ENCODE measurements around the gene MCL1.

MCL1 gene

GRCh38 chr1:150558303-150558704, 21.1 kb downstream of the MCL1 start:
- no peak for ATAC-seq
- no peaks in the 10 kb centered on the region for H3K9me3 Mint-ChIP-seq
- peaks cover 32% of the 10 kb centered on the region for H3K36me3 Mint-ChIP-seq
- no peak overlapping the region for H3K4me3 Mint-ChIP-seq
- no peak for DNase-seq (ENCODE audit: low spot score in 2 of 2)
- H3K4me1 Mint-ChIP-seq: peaks cover 38% of the 10 kb centered on the region
- H3K27ac Mint-ChIP-seq: no peak overlapping the region

GRCh38 chr1:150557813-150558212, 21.6 kb downstream of the MCL1 start:
- Mint-ChIP-seq H3K4me1 (peaks cover 38% of the 10 kb centered on the region), H3K27ac (peak overlapping the region; percentile 23), H3K9me3 (no peaks in the 10 kb centered on the region), H3K36me3 (peaks cover 27% of the 10 kb centered on the region), H3K4me3 (no peak overlapping the region)
- DNase-seq (ENCODE audit: low spot score in 2 of 2) (no peak), ATAC-seq (no peak)

DNA sequence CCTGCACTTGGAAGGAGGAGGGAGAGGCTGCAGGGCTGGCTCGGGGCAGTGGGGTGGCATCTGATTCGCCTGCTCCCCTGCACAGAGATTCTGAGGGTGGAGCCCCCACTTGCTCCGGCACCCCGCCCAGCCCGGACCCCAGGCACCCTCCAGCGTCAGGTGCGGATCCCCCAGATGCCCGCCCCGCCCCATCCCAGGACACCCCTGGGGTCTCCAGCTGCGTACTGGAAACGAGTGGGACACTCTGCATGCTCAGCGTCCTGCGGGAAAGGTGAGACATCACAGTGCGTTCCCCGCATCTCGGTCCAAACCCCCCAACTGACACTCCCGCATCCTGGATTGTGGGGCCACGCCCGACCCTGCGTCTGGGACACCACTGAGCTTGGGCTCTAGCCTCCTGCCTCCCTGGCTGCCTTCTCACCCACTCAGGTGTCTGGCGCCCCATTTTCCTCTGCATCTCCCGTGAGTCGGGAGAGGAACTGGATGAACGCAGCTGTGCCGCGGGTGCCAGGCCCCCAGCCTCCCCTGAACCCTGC, 22.3 kb downstream of the MCL1 start:
- Mint-ChIP-seq H3K27ac (no peak overlapping the region), H3K9me3 (no peaks in the 10 kb centered on the region), H3K4me1 (peaks cover 38% of the 10 kb centered on the region), H3K4me3 (no peak overlapping the region), H3K36me3 (peaks cover 20% of the 10 kb centered on the region)
- ATAC-seq (no peak), DNase-seq (ENCODE audit: low spot score in 2 of 2) (no peak)

- ATAC-seq (no peak), DNase-seq (ENCODE audit: low spot score in 2 of 2) (no peak)
- Mint-ChIP-seq H3K9me3 (no peaks in the 10 kb centered on the region), H3K27ac (no peak overlapping the region), H3K36me3 (peaks cover 11% of the 10 kb centered on the region), H3K4me1 (peaks cover 38% of the 10 kb centered on the region), H3K4me3 (no peak overlapping the region)
Observed at GRCh38 chr1:150555971-150556865, 23.2 kb downstream of the MCL1 start.

DNA sequence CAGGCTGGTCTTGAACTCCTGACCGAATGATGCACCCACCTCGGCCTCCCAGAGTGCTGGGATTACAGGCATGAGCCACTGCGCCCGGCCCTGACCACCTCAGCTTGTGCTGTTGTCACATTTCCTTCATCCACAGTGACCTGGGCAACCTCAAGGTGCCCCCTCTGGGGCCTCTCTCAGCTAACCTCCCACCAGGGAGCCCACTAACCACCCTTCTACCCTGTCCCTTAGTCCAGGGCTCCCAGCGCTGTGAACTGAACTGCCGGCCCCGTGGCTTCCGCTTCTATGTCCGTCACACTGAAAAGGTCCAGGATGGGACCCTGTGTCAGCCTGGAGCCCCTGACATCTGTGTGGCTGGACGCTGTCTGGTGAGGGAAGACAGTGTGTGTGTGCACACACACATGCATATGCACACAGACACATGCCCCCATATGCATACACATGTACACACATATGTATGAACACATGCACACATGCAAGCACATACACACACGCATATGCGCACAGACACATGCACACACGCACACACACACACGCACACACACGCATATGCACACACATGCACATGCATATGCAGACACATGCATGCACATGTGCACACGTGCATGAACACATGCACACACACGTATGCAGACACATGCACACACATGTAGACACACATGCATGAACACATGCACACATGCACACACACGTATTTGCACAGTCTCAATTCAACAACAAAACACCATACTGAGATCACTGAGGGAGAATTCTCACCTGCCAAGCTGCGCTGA, 24.0 kb downstream of the MCL1 start:
- ATAC-seq (no peak), DNase-seq (ENCODE audit: low spot score in 2 of 2) (no peak)
- Mint-ChIP-seq H3K4me3 (no peak overlapping the region), H3K36me3 (peaks cover 7% of the 10 kb centered on the region), H3K4me1 (peaks cover 38% of the 10 kb centered on the region), H3K9me3 (no peaks in the 10 kb centered on the region), H3K27ac (no peak overlapping the region)

GRCh38 chr1:150554086-150554452, 25.3 kb downstream of the MCL1 start:
- H3K4me1 Mint-ChIP-seq: peaks cover 39% of the 10 kb centered on the region
- no peaks in the 10 kb centered on the region for H3K9me3 Mint-ChIP-seq
- H3K27ac Mint-ChIP-seq: no peak overlapping the region
- ATAC-seq (no peak), DNase-seq (ENCODE audit: low spot score in 2 of 2) (no peak)
- no peak overlapping the region for H3K4me3 Mint-ChIP-seq
- peaks cover 12% of the 10 kb centered on the region for H3K36me3 Mint-ChIP-seq

- Mint-ChIP-seq H3K4me1 (peaks cover 39% of the 10 kb centered on the region), H3K4me3 (no peak overlapping the region), H3K36me3 (peaks cover 12% of the 10 kb centered on the region), H3K27ac (no peak overlapping the region), H3K9me3 (no peaks in the 10 kb centered on the region)
- no peak for DNase-seq (ENCODE audit: low spot score in 2 of 2)
- no peak for ATAC-seq
Observed at GRCh38 chr1:150553392-150554085, 25.9 kb downstream of the MCL1 start.

DNA sequence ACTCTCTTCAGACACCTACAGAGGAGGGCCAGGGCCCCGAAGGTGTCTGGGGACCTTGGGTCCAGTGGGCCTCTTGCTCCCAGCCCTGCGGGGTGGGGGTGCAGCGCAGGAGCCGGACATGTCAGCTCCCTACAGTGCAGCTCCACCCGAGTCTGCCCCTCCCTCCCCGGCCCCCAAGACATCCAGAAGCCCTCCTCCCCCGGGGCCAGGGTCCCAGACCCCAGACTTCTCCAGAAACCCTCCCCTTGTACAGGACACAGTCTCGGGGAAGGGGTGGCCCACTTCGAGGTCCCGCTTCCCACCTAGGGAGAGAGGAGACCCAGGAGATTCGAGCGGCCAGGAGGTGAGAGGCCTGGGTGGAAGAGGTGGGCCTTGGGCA, 26.5 kb downstream of the MCL1 start:
- H3K4me3 Mint-ChIP-seq: no peak overlapping the region
- H3K27ac Mint-ChIP-seq: peak overlapping the region; percentile 79
- H3K9me3 Mint-ChIP-seq: no peaks in the 10 kb centered on the region
- H3K36me3 Mint-ChIP-seq: peaks cover 12% of the 10 kb centered on the region
- peaks cover 39% of the 10 kb centered on the region for H3K4me1 Mint-ChIP-seq
- DNase-seq (ENCODE audit: low spot score in 2 of 2) (no peak), ATAC-seq (no peak)

DNA sequence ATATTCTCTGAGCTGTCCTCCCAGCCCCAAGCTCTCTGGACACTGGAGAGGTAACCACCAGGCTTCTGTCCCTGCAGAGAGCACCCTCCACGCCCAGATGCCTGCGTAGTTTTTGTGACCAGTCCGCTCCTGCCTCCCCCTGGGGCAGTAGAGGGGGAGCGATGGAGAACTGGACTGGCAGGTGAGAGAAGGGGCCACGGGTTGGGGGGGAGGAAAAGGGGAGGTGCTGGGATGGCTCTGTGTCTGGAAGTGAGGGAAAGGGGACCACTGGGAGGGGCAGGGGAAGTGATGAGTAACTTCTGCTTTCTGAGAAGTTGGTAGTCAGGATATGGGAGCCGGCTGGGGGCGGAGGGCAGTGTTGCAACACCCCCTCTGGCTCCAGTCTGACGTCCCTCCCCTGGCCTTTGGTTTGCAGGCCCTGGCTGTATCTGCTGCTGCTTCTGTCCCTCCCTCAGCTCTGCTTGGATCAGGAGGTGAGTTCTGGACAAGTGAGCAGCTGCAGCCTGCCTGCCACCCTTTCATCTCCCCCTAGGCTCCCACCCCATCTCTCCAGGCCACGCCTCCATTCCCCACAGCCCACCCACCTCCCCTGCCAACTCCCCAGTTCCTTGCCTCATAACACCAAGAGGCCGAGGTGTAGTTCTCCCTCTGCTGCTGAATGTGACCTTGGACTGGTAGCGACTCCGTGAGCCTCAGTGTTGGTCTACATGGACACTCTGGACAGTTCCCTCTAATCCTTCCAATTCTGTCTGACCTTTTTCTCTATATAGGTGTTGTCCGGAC, 27.1 kb downstream of the MCL1 start:
- Mint-ChIP-seq H3K27ac (peak overlapping the region; percentile 79), H3K36me3 (peaks cover 12% of the 10 kb centered on the region), H3K4me1 (peaks cover 39% of the 10 kb centered on the region), H3K9me3 (no peaks in the 10 kb centered on the region), H3K4me3 (no peak overlapping the region)
- ATAC-seq: peak; percentile 11
- no peak for DNase-seq (ENCODE audit: low spot score in 2 of 2)

- ATAC-seq: no peak
- Mint-ChIP-seq H3K4me1 (peaks cover 39% of the 10 kb centered on the region), H3K36me3 (peaks cover 12% of the 10 kb centered on the region), H3K4me3 (no peak overlapping the region), H3K9me3 (no peaks in the 10 kb centered on the region), H3K27ac (peak overlapping the region; percentile 79)
- no peak for DNase-seq (ENCODE audit: low spot score in 2 of 2)
Observed at GRCh38 chr1:150551784-150552127, 27.7 kb downstream of the MCL1 start.

GRCh38 chr1:150551051-150551783, 28.2 kb downstream of the MCL1 start:
- H3K27ac Mint-ChIP-seq: no peak overlapping the region
- H3K36me3 Mint-ChIP-seq: peaks cover 12% of the 10 kb centered on the region

DNA sequence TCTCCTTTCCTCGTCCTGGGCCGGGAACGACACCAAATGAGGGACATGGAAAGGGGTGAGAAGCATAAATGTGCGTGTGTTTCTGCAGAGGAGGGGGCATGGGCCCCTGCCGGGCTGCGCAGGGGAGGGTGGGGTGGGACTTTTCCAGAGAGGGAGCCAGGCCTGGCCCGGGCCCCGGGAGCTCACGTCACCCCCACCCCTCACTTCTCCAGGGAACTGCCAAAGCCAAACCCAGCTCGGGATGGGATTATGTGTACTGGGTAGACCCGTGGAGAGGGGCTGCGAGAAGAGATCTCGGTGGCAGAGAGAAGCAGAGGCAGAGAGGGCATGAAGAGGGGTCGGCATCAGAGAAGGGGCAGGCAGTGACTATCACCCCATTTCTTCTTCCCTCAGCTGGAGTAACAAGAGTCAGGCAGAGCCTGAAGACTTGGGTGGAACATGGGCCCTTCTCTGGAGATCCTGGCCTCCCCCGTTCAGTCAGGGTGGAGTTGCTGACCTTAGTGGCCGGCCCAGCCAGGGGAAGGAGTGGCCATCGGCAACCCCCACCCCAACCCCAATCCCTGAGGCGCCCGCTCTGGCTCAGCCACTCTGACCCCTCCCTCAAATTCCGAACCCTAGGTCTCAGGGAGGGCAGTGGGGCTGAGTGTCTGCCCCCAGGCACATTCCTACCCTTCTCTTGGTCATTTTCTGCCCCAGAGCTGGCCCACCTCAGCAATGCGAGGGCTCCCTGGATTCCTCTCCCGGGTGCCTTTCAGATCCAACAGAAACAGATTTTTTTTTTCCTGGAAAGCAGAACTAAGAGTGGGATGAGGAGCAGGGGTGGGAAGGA, 29.0 kb downstream of the MCL1 start:
- Mint-ChIP-seq H3K27ac (peak overlapping the region; percentile 67), H3K9me3 (no peaks in the 10 kb centered on the region), H3K36me3 (peaks cover 9% of the 10 kb centered on the region), H3K4me3 (peak overlapping the region; percentile 71), H3K4me1 (peaks cover 39% of the 10 kb centered on the region)
- no peak for ATAC-seq
- DNase-seq (ENCODE audit: low spot score in 2 of 2): no peak

More at GRCh38 chr1:150551051-150551783, 28.2 kb downstream of the MCL1 start:
- peaks cover 39% of the 10 kb centered on the region for H3K4me1 Mint-ChIP-seq
- DNase-seq (ENCODE audit: low spot score in 2 of 2) (no peak), ATAC-seq (no peak)
- H3K9me3 Mint-ChIP-seq: no peaks in the 10 kb centered on the region
- no peak overlapping the region for H3K4me3 Mint-ChIP-seq

GRCh38 chr1:150549496-150550221, 29.8 kb downstream of the MCL1 start:
- no peak for ATAC-seq
- Mint-ChIP-seq H3K4me1 (peaks cover 39% of the 10 kb centered on the region), H3K4me3 (peak overlapping the region; percentile 71), H3K36me3 (peaks cover 5% of the 10 kb centered on the region), H3K27ac (peak overlapping the region; percentile 67), H3K9me3 (no peaks in the 10 kb centered on the region)
- no peak for DNase-seq (ENCODE audit: low spot score in 2 of 2)
